Natural killer cell (primary cell): Measurements from ENCODE around the gene UBXN1. TPM values are rescaled to one million over a fixed set of nuclear protein-coding genes. Genes with fewer than 3 reads are reported as not detected.
A peak's percentile ranks its signal among the peaks of the same experiment; 100 is the strongest.
"Not testable (repeated sequence)": the region's sequence is repeated elsewhere in the genome, so short reads cannot be mapped to it uniquely, and the experiment has no call there.

Source experiments
- ATAC-seq, 3 donors: fragments of 150-1000 bp in 2 of 3; fragments of 200-7000 bp in 1 of 3; cut with Tn5 transposase; 1 replicate in 1 of 3; 2 replicates in 2 of 3; pipeline ENCODE4 v1.10.0; 2021; ENCODE audit warnings: mild to moderate bottlenecking in 2 of 3, moderate library complexity in 2 of 3
- DNase-seq, 2 donors: peaks; one replicate each; pipeline versions ENCODE4 v3.0.0 to v3.0.0-alpha.2; 2013 to 2021; ENCODE audit warnings: mixed read lengths in 1 of 2
- H3K27ac ChIP-seq: one replicate; pipeline ENCODE4 v1.5.1; 2013; ENCODE audit warnings: mild to moderate bottlenecking, low read length
- H3K27me3 ChIP-seq: one replicate; pipeline ENCODE4 v1.6.1; 2013; ENCODE audit warnings: low read length; ENCODE audit not compliant: control insufficient read depth, insufficient read depth
- H3K36me3 ChIP-seq: one replicate; pipeline ENCODE4 v1.6.1; 2013; ENCODE audit warnings: low read length; ENCODE audit not compliant: control insufficient read depth, insufficient read depth
- H3K4me1 ChIP-seq: one replicate; pipeline ENCODE4 v1.6.1; 2013; ENCODE audit warnings: low read length; ENCODE audit not compliant: control insufficient read depth, insufficient read depth
- H3K4me3 ChIP-seq: one replicate; pipeline ENCODE4 v1.5.1; 2013; ENCODE audit warnings: low read length
- H3K9me3 ChIP-seq: one replicate; pipeline ENCODE4 v1.6.1; 2013; ENCODE audit warnings: low read length; ENCODE audit not compliant: control insufficient read depth, insufficient read depth
- H3K27ac Mint-ChIP-seq, 2 donors: one replicate each; pipeline ENCODE4 v1.8.0; 2022; ENCODE audit warnings: mild to moderate bottlenecking in 2 of 2, mixed read lengths in 2 of 2, moderate library complexity in 1 of 2
- H3K27me3 Mint-ChIP-seq, 2 donors: one replicate each; pipeline ENCODE4 v1.8.0; 2022; ENCODE audit warnings: low read depth in 2 of 2, mixed read lengths in 2 of 2
- H3K36me3 Mint-ChIP-seq: one replicate; pipeline ENCODE4 v1.8.0; 2022; ENCODE audit warnings: mixed read lengths
- H3K4me1 Mint-ChIP-seq, 2 donors: one replicate each; pipeline ENCODE4 v1.8.0; 2022; ENCODE audit warnings: mixed read lengths in 2 of 2
- H3K4me3 Mint-ChIP-seq: one replicate; pipeline ENCODE4 v1.8.0; 2022; ENCODE audit warnings: mild to moderate bottlenecking, moderate library complexity, mixed read lengths
- H3K9me3 Mint-ChIP-seq, 2 donors: one replicate each; pipeline ENCODE4 v1.8.0; 2022; ENCODE audit warnings: mixed read lengths in 2 of 2
- WGBS: methylation state at CpG from one replicate; pipeline ENCODE4 v1.1.7; 2013; ENCODE audit warnings: missing lambda C conversion rate; ENCODE audit not compliant: insufficient coverage; 5-methylcytosine and 5-hydroxymethylcytosine counted together
- intact Hi-C: fragments of 100-400 bp; cut with micrococcal nuclease; formaldehyde crosslinking; loops from one replicate; pipeline ENCODE4 v1.14.2; 2022
- total RNA-seq, 4 donors: library from RNA; stranded (reverse); fragments of 120-200 nt in 1 of 4; gene quantifications; one replicate each; pipeline versions ENCODE4 v1.2.3 to v1.2.4, GENCODE V29; 2013 to 2022
- TF ChIP-seq, protein P1 (sequence below): fragments of 200-600 bp; IDR thresholded peaks from one replicate; pipeline ENCODE4 v1.8.0; 2022; ENCODE audit warnings: antibody characterized with exemption

UBXN1 gene
- total RNA-seq, 3 donors from 2014 or later (not counting 1 experiment from before 2014, with no cell fraction given) = 179 to 238 (median 238) TPM

DNA sequence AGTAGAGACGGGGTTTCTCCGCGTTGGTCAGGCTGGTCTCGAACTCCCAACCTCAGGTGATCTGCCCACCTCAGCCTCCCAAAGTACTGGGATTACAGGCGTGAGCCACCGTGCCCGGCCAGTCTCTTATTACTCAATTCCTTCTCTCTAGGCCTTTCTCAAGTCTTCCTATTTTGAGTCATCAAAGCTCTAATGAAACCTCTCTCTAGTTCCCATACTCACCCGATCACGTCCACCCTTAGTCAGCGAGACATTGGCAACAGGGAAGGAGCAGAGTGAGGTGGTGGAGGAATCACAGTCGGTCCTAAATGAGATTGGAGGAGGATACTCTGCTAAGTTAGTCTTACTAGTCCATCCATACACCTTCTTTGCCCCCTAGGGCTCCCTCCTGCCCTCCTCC is 23.4 kb upstream of the UBXN1 start:
- no peaks in the 10 kb centered on the region for H3K9me3 Mint-ChIP-seq
- no peak overlapping the region for H3K27ac Mint-ChIP-seq
- WGBS = 90% methylated on average over 4 of the region's 11 CpGs
- TF ChIP-seq, protein P1, sequence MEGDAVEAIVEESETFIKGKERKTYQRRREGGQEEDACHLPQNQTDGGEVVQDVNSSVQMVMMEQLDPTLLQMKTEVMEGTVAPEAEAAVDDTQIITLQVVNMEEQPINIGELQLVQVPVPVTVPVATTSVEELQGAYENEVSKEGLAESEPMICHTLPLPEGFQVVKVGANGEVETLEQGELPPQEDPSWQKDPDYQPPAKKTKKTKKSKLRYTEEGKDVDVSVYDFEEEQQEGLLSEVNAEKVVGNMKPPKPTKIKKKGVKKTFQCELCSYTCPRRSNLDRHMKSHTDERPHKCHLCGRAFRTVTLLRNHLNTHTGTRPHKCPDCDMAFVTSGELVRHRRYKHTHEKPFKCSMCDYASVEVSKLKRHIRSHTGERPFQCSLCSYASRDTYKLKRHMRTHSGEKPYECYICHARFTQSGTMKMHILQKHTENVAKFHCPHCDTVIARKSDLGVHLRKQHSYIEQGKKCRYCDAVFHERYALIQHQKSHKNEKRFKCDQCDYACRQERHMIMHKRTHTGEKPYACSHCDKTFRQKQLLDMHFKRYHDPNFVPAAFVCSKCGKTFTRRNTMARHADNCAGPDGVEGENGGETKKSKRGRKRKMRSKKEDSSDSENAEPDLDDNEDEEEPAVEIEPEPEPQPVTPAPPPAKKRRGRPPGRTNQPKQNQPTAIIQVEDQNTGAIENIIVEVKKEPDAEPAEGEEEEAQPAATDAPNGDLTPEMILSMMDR = no peak
- intact Hi-C loops = no loop called here
- Histone ChIP-seq H3K27me3 (no peaks in the 10 kb centered on the region), H3K9me3 (no peaks in the 10 kb centered on the region), H3K27ac (no peak overlapping the region), H3K4me1 (peaks cover 19% of the 10 kb centered on the region), H3K4me3 (no peak overlapping the region), H3K36me3 (no peaks in the 10 kb centered on the region)
- no peaks in the 10 kb centered on the region for H3K36me3 Mint-ChIP-seq
- peaks cover 19 to 22% of the 10 kb centered on the region in 2 donors for H3K4me1 Mint-ChIP-seq
- DNase-seq = no peak
- no peak for ATAC-seq
- no peak overlapping the region for H3K4me3 Mint-ChIP-seq
- no peaks in the 10 kb centered on the region for H3K27me3 Mint-ChIP-seq

- peak; percentile 72 to 91 for DNase-seq
- Mint-ChIP-seq H3K27ac (peak overlapping the region in 1 of 2 donors; percentile 7), H3K36me3 (no peaks in the 10 kb centered on the region), H3K9me3 (no peaks in the 10 kb centered on the region), H3K4me1 (peaks cover 8% of the 10 kb centered on the region in 2 donors), H3K27me3 (no peaks in the 10 kb centered on the region), H3K4me3 (no peak overlapping the region)
- Histone ChIP-seq H3K27me3 (no peaks in the 10 kb centered on the region), H3K4me1 (no peaks in the 10 kb centered on the region), H3K27ac (no peak overlapping the region), H3K36me3 (peaks cover 21% of the 10 kb centered on the region), H3K9me3 (no peaks in the 10 kb centered on the region), H3K4me3 (no peak overlapping the region)
- WGBS = 53% methylated on average over 14 of the region's 14 CpGs
- TF ChIP-seq, protein P1 = peak; percentile 84
- peak; percentile 78 to 98 (median 96) for ATAC-seq
- intact Hi-C loops = loop anchor here (1.0 kb wide), 5 partner anchors 13 to 300 kb away; no protein-coding TSS in a partner anchor
These were observed 15.7 kb upstream of the UBXN1 start for GRCh38 chr11:62694455-62695167.

- not testable (repeated sequence) for H3K4me1 ChIP-seq, ATAC-seq, H3K4me3 ChIP-seq, DNase-seq, H3K36me3 Mint-ChIP-seq, H3K27ac Mint-ChIP-seq, H3K27ac ChIP-seq, H3K9me3 Mint-ChIP-seq, H3K9me3 ChIP-seq, H3K27me3 ChIP-seq, H3K4me1 Mint-ChIP-seq, H3K4me3 Mint-ChIP-seq, H3K27me3 Mint-ChIP-seq
- peaks cover 21% of the 10 kb centered on the region for H3K36me3 ChIP-seq
- intact Hi-C loops = loop anchor here (1.0 kb wide), 5 partner anchors 12 to 299 kb away; no protein-coding TSS in a partner anchor
- 75% methylated on average over 4 of the region's 4 CpGs for WGBS
These were observed 14.8 kb upstream of the UBXN1 start for GRCh38 chr11:62693624-62694023.

DNA sequence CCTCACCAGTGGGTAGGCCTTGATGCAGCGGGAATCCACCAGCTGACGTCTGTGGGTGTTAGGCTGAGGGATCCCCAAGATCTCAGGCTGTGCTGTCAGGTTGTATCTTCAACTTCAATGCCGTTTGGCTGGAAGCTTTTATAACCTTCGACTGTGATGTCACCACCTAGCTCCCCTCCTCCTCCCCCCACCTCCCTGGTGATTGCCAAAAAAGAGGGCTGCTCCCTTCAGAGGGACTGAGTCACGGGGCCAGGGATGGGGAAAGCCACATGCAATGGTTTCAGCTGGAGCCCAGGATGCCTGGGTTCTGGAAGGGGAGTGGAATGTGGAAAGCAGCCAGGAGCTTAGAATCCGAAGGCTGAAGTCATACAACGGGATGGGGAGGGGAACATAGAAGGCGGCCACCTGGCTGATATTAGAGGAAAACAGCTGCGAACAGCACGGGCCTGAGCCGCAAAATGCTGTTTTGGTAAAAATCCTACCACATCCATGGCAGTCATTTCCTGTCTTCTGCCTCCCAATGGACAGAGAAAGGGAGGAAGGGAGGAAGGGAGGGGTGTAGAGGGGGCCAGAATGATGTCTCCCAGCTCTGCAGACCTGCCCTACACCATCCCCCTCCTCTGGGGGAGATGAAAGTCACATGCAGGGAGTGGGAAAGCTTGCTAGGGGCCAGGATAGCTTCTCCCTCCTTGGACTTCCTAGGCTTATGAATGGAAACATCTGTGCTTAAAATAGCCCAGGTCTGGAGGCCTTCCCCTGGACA is 10.7 kb upstream of the UBXN1 start, which contains the start of gene LRRN4CL:
LRRN4CL (minus strand) TSS at position 110 of the 763 bp plus-strand sequence. CDS start 1,022 bp downstream, outside the sequence.
- peaks cover 0 to 9% of the 10 kb centered on the region in 2 donors for H3K27me3 Mint-ChIP-seq

More for the DNA sequence above, 10.7 kb upstream of the UBXN1 start, which contains the start of gene LRRN4CL:
- Mint-ChIP-seq H3K4me1 (peaks cover 2 to 3% of the 10 kb centered on the region in 2 donors), H3K36me3 (no peaks in the 10 kb centered on the region), H3K9me3 (no peaks in the 10 kb centered on the region), H3K4me3 (no peak within 1 kb of the TSS), H3K27ac (no peak within 1 kb of the TSS)
- H3K27me3 ChIP-seq = peaks cover 6% of the 10 kb centered on the region
- no peak within 1 kb of the TSS for H3K27ac ChIP-seq
- H3K9me3 ChIP-seq = no peaks in the 10 kb centered on the region
- TF ChIP-seq, protein P1 = no peak
- WGBS = 92% methylated on average over 11 of the region's 11 CpGs
- peaks cover 21% of the 10 kb centered on the region for H3K36me3 ChIP-seq
- H3K4me1 ChIP-seq = no peaks in the 10 kb centered on the region
- ATAC-seq (no peak), DNase-seq (no peak)
- intact Hi-C loops = no loop called here
- no peak within 1 kb of the TSS for H3K4me3 ChIP-seq
